GM12878 (cell line): ENCODE results near the gene NCAM2.

Source experiments
- ATF2 ChIP-seq: IDR thresholded peaks from 2 replicates; pipeline ENCODE4 v1.6.1; 2012; ENCODE audit warnings: low read length, inconsistent platforms
- EZH2 ChIP-seq: IDR thresholded peaks from 2 replicates; pipeline ENCODE4 v1.6.1; 2012; ENCODE audit warnings: low read depth, mild to moderate bottlenecking, control low read depth, inconsistent platforms, low read length, borderline replicate concordance; ENCODE audit not compliant: control insufficient read depth
- FOS ChIP-seq: IDR thresholded peaks from 3 replicates; pipeline ENCODE4 v1.6.1; 2011; ENCODE audit warnings: borderline replicate concordance; ENCODE audit not compliant: insufficient read length; ENCODE audit errors: extremely low read depth
- FOXK2 ChIP-seq: fragments of 450-650 bp; IDR thresholded peaks from 2 replicates; pipeline ENCODE4 v1.6.1; 2017; ENCODE audit warnings: mild to moderate bottlenecking, moderate library complexity
- MAX ChIP-seq: IDR thresholded peaks from 2 replicates; pipeline ENCODE4 v1.6.1; 2012; ENCODE audit warnings: low read depth, low read length, improper control_type of control experiment
- NR2C2 ChIP-seq: IDR thresholded peaks from 2 replicates; pipeline ENCODE4 v1.6.1; 2011; ENCODE audit warnings: borderline replicate concordance, low read depth; ENCODE audit not compliant: control insufficient read depth, insufficient read length
- SMC3 ChIP-seq: IDR thresholded peaks from 2 replicates; pipeline ENCODE4 v1.6.1; 2011; ENCODE audit warnings: low read length, improper control_type of control experiment, borderline replicate concordance

- no peak for TF ChIP-seq FOS
- no peak for TF ChIP-seq MAX
- TF ChIP-seq NR2C2, result no peak
- TF ChIP-seq ATF2, result no peak
- no peak for TF ChIP-seq EZH2
- TF ChIP-seq FOXK2, result no peak
- TF ChIP-seq SMC3, result no peak
Measured at GRCh38 chr21:21332492-21332891, 334.3 kb downstream of the NCAM2 start.
